Measurements from ENCODE around the gene AURKB.
"Not testable (repeated sequence)": the region's sequence is repeated elsewhere in the genome, so short reads cannot be mapped to it uniquely, and the experiment has no call there.

AURKB gene

DNA sequence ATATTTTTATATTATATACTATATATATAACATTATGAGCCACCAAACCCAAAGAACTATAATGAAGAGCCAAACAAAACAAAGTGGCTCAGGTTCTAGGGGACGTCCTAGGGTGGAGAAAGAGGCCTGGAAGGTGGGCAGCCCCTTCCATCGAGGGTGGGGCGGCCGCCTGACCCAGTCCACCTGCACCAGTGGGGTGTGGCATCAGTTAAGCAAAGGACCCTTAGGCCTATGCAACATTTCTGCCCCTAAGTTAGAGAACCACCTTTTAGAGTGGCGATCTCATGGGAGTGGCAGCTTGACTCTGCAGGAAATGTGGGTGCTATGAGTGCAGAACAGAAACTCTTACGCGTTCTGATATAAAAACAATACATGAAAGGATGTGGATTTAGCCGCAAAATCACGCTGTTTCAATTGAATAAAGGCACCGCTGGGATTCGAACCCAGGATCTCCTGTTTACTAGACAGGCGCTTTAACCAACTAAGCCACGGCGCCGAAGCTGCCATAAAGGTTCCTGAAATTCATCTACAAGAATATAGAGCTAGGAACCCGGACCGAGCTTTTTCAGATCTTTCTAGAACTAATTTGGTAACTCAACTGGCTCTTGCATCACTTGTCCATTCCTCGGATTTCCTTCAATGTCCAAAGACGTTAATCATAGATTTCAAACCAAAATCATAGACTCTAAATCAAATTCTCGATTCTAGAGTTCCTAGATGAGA is 15.6 kb upstream of the AURKB start:
- peak; percentile 71 to 85 for DNase-seq (ENCODE audit: low read depth in 2 of 2)

DNA sequence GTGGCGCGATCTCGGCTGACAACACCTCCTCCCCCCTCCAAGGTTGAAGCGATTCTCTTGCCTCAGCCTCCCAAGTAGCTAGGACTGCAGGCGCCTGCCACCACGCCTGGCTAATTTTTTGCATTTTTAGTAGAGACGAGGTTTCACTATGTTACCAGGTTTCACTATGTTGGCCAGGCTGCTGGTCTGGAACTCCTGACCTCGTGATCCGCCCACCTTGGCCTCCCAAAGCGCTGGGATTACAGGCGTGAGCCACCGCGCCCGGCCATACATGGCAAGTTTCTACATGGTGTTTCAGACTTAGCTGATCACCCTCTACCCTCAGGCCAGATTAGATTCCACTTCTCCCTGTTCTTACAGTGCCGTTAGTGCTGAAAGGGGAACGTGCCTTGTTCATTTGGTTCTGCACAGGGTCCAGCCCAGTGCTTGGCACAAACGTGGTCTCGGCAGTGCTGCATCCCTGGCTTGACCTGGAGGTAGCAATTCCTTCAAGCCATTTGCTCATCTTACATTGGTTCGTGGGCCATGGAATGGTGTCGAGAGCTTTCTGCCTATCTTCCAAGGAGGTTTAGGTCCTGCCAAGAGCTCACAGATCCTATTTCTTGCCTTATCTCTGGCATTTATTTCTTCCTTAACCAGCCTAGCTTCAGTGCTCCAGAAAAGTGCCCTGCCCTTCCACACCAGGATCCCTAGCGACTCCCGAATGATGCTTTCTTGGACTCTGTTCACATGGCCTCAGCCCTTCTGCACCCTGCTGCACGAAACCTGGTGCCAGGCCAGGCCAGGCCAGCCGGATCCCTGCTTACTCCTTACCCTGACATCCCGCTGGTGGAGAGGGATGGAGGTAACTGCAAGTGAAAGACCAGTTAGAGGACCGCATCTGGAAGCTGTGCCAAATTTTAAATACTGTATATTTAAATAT is 14.8 kb upstream of the AURKB start:
- DNase-seq (ENCODE audit: low read depth in 2 of 2): no peak

DNA sequence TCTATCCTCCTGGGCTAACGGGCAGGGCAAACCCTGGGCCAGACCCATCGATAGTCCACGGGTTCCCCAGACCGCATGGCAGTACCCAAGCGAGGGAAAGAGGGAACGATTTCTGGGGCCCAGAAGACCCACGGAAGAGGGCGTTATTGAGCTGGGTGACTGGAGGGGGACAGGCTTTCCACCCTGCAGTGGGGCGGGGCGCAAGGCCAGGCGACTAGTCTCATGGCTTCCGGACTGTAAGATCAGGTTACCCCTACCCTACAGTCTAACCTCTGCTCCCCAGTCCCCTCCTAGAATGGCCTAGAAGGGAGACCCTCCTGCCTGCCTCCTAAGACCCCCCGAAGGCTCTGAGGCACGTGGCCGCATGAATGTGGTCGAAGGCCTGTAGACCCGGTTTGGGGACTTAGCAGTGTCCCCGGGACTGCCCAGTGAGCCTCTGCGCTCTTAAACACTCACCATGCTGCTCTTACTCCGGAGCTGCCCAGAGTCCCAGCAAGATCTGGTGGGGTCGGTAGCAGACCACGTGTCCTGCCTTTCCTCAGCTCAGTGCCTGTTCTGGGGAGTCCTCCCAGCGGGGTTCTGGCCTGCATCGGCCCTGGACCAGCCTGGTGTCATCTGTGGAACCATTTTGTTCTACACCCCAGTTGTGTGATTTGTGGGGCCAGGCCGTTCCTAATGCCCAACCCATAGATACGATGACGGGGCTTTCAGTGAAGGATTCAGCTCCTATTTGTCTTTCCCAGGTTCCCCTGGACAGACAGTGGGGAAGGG is 13.2 kb upstream of the AURKB start:
- DNase-seq (ENCODE audit: low read depth in 2 of 2): peak in 1 of 2 experiments; percentile 58

GRCh38 chr17:8222630-8223355 is 12.4 kb upstream of the AURKB start:
- DNase-seq (ENCODE audit: low read depth in 2 of 2): peak; percentile 88 to 91

DNA sequence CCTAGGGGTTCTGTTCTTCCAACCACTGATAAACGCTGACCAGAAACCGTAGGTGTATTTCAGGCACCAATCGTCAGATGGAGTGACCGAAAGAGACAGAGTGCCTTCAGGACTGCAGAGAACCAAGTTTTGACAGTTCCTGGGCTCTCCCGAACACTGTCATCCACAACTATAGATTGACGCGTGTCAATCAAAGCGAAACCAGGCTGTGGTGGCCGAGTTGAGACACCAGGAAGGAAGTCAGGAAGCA is 11.9 kb upstream of the AURKB start:
- DNase-seq (ENCODE audit: low read depth in 2 of 2): no peak

DNA sequence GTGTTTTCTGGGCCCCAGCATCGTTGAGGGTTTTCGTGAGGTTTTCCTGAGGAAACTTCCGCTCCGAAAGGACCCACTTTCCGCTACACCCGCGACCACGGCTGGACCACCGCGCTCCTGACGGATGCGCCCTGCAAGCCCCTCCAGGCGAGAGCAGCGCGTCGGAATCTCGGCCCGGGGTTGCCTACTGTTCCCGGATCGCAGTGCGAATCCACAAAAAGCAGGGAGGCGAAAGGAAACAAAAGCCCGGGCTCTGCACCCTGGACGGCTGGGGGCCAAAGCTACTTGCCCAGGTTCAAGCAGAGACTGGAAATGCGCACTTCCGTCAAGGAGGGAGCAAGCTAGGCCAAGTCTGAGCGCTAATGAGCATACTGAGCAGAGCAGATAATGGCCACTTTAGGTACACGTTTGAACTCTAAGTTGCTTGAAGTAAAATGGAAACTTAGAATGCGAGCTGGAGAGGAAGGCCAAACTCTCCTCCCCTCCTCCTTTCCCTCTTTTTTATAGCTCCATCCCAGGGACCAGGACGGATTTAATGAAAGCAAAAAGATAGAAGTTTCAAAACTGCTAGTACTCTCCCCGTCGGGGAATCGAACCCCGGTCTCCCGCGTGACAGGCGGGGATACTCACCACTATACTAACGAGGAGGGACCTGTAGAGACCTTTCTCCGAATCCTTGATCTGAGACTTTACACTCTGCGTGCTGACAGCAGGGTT is 11.4 kb upstream of the AURKB start:
- peak; percentile 87 for DNase-seq (ENCODE audit: low read depth in 2 of 2)

GRCh38 chr17:8220783-8221662 is 10.6 kb upstream of the AURKB start:
- peak; percentile 95 to 98 for DNase-seq (ENCODE audit: low read depth in 2 of 2)

DNA sequence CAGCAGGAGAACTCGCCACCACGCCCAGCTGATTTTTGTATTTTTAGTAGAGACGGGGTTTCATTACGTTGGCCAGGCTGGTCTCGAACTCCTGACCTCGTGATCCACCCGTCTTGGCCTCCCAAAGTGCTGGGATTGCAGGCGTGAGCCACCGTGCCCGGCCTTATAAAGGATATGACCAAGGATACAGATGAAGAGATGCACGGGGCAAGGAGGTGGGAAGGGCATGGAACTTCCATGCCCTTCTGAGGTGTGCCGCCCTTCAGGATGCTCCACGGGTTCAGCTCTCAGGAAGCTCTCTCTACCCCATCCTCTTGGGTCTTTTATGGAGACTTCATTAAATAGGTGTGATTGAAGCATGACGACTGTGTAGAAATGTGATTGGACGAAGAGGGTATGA is 3.6 kb upstream of the AURKB start:
- not testable (repeated sequence) for DNase-seq (ENCODE audit: low read depth in 2 of 2)

GRCh38 chr17:8212312-8213180 is 2.2 kb upstream of the AURKB start:
- no peak for DNase-seq (ENCODE audit: low read depth in 2 of 2)

DNA sequence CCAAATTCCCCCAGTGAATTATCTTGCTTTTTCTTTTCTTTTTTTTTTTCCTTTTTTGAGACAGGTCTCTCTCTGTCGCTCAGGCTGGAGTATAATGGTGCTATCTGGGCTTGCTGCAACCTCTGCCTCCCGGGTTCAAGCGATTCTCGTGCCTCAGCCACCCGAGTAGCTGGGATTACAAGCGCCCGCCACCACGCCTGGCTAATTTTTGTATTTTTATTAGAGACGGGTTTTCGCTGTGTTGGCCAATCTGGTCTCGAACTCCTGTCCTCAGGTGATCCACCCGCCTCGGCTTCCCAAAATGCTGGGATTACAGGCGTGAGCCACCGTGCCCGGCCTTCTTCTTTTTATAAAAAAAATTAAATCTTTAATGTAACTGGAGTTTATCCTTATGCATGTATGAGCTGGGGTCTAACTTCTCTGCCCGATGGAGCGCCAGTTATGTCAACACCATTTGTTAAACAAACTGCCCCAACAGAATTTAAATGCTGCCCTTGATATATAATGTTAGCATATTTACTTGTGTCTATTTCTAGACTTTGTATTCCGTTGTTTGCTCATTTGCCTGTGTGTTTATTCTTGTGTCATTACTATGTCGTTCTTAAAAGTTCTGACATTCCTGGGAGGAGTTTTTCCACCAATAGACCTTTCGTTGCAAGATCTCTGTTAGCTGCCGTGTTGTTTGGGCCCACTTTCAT is 535 bp upstream of the AURKB start:
- DNase-seq (ENCODE audit: low read depth in 2 of 2): no peak

DNA sequence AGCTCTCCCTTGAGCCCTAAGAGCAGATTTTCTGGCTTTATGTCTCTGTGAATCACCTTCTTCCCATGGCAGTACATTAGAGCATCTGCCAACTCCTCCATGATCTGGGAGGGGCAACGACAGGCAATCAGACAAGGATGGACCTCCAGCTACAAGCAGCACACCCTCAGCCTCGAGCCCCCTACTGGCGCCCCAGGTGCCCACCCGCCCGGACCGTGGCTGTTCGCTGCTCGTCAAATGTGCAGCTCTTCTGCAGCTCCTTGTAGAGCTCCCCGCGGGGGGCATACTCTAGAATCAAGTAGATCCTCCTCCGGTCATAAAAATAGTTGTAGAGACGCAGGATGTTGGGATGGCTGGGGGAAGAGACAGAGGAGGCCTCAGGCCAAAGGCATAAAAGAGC is 3.8 kb downstream of the AURKB start:
- DNase-seq (ENCODE audit: low read depth in 2 of 2): no peak

DNA sequence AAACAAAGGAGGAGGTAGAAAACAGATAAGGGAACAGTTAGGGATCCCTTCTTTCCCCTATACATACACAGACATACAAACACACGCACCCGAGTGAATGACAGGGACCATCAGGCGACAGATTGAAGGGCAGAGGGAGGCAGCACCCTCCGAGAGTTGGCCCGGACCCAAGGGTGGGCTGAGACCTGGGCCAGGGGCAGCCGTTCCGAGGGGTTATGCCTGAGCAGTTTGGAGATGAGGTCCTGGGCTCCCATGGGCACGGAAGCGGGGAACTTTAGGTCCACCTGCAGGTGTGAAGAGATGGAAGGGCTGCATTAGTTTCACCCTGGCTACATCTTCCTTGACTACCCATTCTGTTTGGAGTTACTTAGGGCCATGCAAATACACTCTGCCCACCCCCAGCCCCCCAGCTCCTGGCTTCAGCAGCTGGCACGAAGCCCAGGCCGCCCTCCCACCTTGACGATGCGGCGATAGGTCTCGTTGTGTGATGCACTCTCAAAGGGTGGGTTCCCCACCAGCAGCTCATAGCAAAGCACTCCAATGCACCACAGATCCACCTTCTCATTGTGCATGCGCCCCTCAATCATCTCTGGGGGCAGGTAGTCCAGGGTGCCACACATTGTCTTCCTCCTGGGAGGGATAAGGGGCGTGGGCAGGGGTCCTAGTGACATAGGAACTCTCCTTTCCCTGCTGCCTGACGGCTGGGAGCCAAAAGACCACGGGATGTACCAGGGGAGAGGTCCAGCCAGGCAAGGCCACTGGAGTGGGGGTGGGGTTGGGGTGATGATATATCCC is 5.4 kb downstream of the AURKB start:
- DNase-seq (ENCODE audit: low read depth in 2 of 2): no peak

DNA sequence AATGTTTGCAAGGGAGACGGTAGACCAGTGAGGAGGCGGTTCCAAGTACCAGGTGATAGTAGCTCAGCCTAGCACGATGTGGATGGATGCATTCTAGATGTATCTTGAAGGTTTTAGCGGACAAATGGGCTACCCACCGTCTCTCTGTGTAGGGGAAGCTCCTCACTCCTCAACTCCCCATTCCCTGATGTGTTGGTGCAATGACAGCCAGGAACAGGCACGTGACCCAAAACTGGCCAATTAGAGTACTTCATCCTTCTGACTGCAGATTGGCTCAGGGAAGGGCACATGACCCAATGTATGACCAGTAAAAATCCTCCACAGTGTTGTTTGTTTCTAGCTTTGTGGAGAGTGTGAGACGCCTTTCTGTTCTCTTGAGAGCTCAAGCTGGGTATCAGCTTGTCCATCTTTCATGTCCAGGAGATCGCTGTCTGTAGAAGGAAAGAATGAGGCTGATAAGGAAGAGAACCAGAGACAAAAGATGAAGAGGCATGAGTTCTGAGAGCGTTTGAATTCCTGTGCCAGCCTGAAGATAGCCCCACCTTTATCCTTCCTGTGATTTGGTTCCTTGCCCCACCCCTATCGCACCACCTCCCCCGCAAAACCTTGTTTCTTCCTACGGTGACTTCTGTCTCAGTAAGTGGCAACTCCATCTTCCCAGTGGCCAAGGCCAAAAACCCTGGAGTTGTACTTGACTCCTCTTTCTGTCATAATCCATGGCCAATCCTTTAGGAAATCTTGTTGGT is 18.1 kb downstream of the AURKB start:
- no peak for DNase-seq (ENCODE audit: low read depth in 2 of 2)

DNA sequence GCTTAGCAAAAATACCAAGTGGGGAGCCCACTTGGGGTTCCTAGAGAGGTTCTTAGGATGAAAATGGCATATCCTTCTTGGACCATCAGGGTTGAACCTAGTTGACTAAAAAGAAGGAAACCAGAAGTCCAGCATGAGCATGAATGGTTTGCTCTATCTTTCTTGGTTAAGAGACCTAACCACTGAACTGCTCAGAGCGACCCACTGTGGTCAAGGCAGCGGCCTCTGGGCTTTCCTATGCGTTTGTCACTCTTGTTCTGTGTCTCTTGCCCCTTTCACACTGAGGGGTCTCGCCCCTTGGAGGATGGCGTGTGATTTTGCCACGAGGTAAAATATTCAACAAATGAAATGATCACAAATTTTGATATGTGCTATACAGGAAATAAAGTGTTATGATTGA is 19.9 kb downstream of the AURKB start:
- no peak for DNase-seq (ENCODE audit: low read depth in 2 of 2)

DNA sequence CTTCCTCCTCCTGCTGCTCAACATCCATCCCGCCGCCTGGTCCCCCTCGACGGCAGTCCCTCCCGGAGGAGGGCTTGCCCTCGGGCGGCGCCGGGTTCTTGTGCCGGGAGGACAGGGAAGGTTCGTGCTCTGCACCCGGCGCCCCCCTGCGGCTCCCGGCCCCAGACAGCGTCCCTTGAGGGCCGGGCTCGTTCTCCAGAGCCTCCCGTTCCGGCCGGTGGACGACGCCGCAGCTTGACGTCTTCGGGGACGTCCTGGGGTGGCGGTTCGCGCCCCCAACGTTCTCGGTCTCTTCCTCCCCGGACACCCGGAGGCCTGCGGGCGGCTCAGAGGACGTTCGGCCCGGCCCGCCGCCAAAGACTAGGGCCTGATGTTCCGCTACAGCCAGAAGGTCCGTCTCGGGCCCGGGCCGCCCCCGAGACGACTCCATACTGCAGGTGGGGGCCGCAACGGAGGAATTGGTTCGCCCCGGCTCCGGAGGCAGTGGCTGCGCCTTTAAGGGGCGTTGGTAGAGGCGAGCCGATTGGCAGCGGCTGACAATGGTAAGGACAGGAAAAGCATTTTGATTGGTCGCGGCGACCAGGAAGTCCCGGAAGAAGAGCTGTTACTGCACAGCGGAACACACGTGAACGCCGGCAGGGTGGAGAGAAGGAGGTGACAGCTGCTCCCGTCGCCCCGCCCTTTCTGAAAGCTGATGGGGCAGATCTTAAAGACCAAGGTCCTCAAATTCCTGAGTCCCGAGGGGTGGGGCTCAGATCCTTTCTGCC is 20.5 kb downstream of the AURKB start, which contains the start of gene BORCS6:
TSS of gene BORCS6 (minus strand) at position 470 of the 767 bp plus-strand sequence. CDS start at position 430, 40 bp downstream.
- peak; percentile 87 to 93 for DNase-seq (ENCODE audit: low read depth in 2 of 2)
